GM18861 (cell line): Measurements from ENCODE around the gene SP4.

Source experiments
- ATAC-seq: cut with Tn5 transposase; IDR thresholded peaks from one replicate; pipeline ENCODE4 v1.9.1; 2021; ENCODE audit not compliant: unreplicated experiment

SP4 gene

DNA sequence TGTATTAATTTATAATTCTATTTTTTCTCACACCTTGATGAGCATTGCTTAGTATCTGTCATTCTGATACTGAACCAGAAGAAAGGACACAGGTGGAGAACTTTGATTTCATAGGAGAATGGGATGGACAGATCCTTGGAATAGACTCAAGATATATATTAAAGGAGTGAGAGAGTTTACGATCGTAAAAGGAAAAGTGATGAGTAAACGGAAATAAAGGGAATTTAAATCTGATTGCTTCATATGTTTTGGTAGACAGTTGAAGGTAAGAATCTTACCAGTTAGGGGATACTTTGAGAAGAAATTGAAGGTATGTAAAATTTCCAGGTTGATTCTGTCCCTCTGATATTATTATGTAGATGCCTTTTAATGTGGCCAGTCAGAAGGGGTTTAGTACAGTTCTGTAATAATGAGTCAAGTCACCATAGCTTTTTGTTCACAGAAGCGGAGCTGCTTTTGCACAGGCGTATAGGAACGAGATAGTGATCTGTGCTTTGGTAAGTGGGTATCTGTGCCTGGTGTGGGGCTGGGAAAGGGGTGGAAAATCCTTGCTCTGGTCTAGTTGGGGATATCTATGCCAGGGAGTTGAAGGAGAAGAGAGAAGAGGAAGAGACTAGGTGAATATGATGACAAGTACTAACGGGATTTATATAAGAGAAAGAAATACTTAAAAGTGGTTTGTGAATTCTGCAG, 15.4 kb downstream of the SP4 start:
- no peak for ATAC-seq

DNA sequence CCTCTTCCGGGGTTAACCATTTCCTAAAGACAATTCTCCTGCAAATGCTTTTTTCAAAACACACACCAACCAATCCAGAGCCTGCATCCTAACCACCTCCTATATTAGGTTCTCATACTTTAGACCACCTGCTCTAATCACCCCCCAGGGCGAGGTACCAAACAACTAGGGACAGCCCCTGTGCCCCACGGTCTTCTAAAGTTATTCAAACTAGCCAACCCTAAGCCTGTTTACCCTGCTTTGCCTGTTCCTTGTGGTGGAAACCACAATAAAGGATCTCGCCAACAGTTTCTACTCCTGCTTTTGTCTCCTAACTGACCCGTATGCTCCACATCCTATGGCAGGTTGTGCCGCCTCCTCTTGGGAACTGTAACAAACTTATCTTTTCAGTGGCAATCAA, 21.1 kb downstream of the SP4 start:
- ATAC-seq = no peak

DNA sequence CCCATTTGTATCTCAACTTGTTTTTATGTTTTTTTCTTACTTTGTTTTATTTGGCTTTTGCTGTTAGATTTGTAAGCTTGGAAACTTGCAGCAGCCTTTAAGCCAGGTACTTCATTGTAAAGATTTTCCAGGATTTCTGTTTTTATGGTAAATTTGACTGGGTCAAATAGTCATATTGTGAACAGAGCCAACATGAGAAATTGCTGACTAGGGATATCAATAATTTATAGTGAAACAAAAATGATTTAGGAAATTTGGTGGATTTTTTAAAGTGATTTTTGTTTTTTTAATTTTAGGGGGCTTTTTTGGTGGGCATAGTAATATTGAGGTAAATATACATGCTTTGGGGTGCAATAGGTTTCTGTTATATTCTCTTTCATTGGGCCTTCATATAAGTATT, 22.2 kb downstream of the SP4 start:
- ATAC-seq = no peak

DNA sequence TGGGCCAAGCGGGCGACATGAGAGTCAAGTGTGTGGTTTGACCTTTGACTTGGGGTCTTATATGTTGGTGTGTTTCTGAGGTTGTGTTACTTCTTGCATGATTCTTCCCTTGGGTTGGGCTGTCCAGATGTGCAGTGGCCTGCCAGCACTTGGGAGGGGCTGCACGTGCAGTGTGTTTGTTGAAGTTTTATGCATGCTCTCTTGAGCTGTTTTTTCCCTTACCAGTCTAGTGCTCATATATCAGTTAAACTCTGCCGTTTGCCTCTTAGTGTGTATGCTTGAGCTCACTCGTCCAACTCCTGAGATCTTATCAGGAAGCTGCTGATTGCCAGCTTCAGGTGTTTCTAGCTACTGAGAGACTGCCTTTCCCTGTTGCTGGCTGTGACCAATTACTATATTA, 23.1 kb downstream of the SP4 start:
- no peak for ATAC-seq

DNA sequence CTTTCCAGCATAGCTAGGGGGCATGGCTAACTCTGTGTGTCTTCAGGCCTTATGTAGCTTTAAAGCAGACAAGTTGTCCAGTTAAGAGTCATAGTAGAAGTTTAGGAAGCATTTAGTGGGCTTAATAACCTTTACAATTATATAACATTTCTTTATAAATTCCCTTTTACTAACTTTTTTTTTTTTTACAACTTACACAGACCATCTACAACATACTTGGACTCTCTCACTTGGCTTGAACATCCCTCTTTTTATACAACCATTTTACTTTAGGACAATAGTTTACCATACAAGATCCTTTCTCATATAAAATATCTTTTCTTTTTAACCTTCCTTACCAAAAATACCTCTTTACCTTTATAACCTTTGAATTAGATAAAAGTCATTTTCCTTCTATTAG, 26.3 kb downstream of the SP4 start:
- no peak for ATAC-seq

DNA sequence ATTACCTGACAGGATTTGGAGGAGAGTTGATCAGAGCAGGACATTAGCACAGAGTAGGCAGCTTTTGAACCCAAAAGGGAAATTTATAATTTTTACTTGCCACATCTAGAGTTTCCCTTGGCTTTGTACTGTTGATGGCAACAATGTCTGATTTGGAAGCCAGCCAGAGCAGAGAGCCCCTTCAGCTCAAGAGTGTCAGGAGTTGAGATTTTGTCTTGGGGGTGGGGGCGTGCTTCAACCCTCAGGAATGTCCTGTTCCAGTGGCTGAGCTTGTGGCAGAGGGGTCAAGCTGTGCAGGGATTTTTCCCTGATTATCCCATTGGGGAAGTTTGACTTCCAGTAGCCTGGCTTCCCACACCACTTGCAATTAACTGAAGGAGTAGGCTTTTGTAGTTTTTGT, 27.0 kb downstream of the SP4 start:
- ATAC-seq = no peak

DNA sequence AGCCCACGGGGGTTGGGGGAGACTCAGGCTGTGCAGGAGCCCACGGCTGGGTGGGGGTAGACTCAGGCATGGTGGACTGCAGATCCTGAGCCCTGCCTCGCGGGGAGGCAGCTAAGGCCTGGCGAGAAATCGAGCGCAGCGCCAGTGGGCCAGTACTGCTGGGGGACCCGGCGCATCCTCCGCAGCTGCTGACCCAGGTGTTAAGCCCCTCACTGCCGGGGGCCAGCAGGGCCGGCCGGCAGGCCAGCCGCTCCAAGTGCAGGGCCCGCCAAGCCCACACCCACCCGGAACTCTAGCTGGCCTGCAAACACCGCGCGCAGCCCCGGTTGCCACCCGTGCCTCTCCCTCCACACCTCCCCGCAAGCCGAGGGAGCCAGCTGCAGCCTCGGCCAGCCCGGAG, 33.4 kb downstream of the SP4 start:
- ATAC-seq = no peak

DNA sequence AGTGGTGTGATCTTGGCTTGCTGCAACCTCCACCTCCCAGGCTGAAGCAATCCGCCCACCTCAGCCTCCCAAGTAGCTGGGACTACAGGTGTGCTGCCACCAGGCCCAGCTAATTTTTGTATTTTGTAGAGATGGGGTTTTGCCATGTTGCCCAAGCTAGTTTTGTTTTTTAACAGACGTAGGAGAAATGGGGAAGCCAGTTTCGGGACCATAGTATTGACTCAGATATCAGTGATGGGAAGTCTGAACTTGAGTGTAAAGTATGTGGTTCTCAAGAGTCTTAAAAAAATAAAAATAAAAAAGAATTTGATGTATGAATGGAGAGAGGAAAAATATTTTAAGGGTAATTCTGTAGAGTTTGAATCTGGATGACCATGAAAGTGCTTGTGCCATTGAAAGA, 34.2 kb downstream of the SP4 start:
- no peak for ATAC-seq

DNA sequence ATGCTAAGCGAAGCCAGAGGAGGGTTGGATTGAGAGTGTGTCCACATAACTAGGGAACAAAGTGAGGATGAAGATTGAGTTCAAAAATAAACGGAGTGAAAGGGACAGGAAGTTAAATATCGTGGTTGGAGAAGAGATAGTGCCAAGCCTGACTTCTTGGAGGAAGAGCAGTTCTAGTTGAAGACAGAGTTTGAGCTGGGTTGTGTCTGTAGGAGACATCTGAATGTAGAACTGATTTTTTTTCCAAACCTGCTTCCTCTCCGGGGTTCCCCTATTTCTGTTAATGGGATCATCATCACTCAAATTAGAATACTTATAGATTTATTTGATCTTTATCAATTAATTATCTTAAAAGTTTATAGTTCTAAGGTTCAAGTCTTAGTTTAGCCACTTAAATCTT, 35.6 kb downstream of the SP4 start:
- ATAC-seq = no peak

DNA sequence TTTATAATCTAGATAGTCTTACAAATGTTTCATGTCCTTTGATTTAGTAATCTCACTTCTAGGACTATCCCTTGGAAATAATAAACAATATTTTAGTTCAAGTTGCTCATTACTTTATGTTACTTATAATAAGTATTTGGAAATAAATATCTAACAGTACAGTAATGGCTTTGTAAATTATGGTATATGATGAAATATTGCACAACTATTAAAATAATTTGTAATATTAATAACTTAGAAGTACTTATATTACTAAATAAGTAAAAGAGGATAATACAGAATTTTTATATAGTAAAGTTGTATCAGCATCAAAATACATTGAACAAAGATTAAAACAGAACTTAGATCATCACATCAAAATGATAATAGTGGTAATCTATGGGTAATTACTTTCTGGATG, 41.1 kb downstream of the SP4 start:
- no peak for ATAC-seq

DNA sequence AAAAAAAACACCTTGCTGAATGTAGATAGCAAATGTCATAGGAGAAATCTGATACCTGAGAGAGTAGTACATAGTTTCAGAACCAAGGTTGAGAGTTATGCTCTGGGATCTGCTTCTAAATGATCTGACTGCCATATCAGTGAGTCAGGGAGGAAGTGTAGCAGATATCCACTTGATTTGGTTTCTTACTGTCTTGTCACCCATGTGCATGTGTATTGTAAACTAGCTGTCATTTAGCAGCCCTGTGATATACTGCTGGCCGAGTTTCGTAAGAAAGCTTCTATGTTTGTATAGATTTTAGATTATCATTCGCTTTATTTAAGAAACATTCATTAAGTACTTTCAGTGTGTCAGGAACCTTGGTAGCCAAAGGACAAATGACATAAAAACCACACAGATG, 42.0 kb downstream of the SP4 start:
- no peak for ATAC-seq

DNA sequence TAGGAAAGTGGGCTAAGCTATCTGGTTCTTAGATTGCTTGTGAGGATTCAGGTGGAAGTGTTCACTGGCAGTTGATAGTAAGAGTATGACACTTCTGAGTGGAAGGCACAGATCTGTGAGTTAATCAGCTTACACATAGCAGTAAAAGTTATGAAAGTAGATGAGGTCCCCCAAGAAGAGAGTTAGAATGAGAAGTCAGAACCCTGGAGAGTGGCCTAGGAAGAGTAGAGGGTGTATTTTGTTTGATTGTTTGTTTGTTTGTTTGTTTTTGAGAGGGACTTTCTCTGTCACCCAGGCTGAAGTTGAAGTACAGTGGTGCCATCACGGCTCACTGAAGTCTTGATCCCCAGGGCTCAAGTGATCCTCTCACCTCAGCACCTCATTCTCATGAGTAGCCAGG, 44.1 kb downstream of the SP4 start:
- ATAC-seq = no peak

DNA sequence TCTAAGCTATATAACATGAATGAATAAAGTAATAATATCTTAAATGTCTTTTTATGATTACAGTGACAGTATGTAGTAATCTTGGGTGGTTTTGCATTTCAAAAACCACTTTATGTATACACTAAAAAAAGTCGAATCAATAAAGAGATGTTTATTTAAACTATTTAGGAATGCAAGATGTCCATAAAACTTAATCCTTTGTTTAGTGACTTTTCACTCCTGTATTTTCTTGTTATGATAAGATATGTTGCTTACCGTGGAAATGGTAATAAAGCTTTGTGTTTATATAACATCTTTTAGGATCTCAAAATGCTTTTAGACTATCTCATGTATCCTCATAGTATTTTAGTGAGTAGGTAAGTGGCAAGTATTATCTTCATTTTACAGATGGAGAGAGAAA, 48.5 kb downstream of the SP4 start:
- no peak for ATAC-seq

DNA sequence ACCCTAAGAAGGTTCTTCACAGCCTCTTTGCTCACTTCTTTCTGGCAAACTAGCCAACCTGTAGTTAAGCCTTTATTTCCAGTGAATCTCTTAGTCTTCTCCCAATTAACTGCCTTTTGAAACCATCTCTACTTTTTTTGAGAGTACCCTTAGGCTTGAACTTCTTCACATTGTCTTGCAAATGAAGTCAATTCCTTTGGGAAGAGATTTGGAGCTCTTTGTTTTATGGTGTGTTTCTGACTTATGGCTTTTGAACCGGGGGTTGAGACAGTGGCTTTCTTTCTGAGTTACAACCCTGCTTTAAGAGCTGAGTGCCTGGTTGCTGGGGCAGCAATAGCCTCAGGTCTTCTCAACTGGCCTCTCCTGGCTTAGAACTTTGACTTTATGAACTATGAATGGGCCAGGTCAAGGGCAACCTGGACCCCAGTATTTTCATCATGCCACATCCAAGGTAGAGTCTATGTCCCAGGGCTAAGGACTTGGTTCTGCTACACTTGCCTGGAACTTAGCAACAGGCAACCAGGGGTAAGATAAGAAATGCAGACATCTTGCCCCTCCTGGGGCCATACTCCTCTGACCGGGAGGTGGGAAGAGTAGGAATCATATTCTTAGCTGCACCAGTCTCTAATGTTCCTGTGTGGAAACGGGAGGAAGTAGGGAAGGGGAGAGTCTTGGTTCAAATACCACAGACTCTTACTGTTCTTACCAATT, 53.0 kb downstream of the SP4 start:
- no peak for ATAC-seq

DNA sequence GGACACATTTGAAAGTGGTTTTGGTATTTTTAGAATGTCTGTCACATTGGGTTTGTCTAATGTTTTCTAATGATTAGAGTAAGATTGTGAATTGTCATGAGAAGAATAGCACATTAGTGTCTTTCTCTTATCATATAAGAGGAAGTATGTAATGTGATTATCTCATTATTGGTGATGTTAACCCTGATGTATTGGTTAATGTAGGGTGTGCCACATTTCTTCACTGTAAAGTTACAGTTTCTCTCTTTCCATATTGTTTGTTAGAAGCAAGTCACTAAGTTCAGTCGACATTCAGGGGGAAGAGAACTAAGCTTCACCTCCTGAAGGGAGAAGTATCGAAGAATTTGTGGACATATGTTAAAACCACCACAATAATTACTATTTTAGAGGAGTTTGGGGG, 58.6 kb downstream of the SP4 start:
- no peak for ATAC-seq

DNA sequence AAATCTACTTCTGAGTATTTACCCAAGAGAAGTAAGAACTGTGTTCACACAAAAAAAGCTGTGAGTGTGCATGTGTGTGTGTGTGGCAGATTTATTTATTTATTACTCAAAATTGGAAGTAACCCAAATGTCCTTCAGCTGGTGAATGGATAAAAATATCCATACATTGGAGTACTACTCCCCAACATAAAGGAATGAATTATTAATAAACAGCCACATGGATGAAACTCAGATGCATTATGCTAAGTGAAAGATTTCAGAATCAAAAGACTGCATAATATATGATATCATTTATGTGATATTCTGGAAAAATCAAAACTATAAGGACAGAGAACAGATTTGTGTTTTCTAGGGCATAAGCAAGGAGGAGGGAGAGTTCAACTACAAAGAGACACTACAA, 67.8 kb downstream of the SP4 start:
- no peak for ATAC-seq

DNA sequence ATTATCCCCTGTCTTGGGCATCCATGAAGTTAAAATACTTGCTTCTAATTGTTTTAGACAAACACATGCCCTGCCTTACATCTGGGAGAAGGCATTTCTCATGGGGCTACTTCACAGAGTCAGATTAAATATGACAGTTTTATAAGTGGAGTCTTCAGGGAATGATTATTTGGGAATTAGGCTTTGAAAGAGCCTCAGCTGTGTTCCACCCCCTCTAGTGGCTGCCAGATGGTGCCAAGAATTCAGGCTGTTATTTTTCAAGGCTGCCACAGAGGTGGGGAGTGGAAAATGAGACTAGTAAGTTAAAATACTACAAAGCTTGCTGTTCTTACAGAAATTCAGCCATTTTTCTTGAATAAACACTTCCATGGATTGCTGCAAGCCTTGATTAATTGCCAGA, 69.2 kb downstream of the SP4 start:
- ATAC-seq = no peak

DNA sequence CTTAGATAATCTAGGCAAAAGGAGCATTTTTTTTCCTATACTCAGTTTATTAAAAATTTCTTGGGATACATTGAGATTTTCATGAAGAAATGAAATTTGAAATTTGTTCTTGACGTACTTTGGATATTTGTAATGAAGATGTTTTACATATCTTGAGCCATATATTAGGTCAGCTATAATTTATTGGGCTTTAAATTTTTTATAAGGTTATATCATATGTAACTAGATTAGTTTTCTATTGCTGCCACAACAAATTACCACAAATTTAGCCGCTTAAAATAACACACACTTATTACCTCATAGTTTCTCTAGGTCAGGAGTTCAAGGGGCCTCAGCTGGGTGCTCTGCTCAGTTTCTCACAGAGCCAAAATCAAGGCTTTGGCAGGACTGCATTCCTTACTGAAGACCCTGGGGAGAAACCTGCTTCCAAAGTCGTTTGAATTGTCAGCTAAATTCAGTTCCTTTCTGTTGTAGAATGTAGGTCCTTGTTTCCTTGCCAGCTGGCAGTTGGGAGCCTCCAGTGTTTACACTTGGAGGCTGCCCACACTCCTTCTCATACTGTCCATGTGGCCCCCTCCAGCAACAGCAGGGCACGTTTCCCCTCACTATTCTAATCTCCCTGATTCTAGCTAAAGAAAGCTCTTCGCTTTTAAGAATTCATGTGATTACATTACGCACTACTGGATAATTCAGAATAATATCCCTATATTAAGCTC, 72.4 kb downstream of the SP4 start:
- no peak for ATAC-seq

DNA sequence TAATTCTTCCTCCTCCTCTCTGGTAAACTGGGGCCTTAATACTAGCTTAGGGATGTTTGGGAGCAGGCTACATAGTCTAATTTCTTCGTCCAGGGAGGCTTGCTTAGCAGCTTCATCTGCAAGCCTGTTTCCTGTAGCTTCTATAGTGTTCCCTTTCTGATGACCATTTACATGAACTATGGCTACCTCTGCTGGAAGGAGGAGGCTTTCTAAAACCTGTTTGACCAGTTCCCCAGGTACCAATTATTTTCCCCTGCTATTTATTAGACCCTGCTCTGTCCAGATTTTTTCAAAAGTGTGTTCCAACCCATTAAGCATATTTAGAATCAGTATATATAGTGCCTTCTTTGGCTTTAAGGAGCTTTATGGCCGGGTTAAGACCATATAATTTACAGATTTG, 76.1 kb downstream of the SP4 start:
- ATAC-seq = no peak

DNA sequence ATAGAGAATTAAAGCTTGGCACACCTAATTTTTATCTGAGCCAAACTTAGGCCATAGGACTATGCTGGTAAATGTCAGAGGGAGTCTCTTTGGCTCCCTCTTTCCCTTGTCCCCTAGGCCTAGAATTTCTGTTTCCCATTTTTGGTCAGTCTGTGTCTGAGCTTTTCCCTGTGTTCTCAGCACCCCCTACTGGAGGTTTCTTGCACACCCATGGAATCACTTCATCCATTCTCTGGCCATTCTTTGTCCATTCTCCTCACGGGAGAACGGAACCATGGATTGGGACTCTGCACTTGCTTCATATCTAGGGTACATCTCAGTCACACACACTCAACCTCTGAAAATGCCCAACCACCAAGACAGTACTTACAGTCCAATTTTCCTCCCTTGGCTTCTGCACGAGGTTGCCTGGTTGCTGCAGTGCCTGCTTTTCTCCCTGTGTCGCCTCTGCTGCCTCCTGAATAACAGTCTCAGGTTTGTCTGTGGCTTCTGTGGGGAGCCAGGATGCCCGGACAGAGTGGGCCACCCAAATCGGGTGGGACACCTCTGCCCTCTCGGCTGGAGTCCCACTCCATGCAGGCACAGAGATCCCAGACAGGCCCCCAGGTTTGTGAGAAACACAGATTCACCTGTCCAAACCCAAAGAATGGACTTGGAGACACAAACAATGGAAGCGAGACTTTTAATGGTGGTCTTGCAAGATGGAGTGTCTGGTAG, 79.9 kb downstream of the SP4 start:
- ATAC-seq = no peak

DNA sequence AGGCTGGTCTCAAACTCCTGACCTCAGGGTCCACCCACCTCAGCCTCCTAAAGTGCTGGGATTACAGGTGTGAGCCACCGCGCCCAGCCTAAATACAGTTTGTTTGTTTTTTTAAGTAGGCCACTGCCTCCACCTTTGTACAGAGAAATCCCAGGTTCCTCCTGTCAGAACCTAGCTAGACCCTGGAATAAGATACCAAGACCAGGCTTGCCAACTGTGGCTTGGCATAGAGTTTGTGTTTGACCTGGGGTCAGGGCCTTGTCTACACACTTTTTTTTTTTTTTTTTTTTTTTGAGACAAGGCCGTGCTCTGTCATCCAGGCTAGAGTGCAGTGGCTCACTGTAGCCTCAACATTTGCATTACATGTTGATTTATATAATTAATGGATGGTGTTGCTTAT, 80.7 kb downstream of the SP4 start:
- ATAC-seq = no peak

DNA sequence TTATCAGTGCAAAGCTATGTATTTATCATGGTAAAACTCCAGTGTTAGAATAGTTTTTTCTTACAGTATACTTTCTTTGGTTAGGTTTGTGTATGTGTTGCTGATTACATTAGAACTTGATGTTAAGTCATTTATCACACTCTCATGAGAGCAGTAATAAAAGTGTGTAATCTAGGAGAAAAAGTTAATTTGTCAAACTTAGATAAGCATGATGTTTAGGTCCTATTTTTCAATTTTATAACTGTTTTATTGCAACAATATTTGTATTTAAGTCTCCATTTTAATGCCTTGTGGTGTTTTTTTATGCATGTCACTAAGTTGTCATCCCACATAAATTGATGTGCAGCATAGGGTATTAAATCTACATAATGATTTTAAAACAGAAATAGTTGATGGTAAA, 86.2 kb downstream of the SP4 start:
- ATAC-seq = no peak
